HG03565 (cell line): ENCODE measurements around the gene TPPP3.
"Not testable (repeated sequence)": the region's sequence is repeated elsewhere in the genome, so short reads cannot be mapped to it uniquely, and the experiment has no call there.

ENCODE experiments used
- ATAC-seq: cut with Tn5 transposase; IDR thresholded peaks from one replicate; pipeline ENCODE4 v1.9.1; 2021; ENCODE audit warnings: mild to moderate bottlenecking, moderate library complexity; ENCODE audit not compliant: unreplicated experiment

Gene TPPP3

DNA sequence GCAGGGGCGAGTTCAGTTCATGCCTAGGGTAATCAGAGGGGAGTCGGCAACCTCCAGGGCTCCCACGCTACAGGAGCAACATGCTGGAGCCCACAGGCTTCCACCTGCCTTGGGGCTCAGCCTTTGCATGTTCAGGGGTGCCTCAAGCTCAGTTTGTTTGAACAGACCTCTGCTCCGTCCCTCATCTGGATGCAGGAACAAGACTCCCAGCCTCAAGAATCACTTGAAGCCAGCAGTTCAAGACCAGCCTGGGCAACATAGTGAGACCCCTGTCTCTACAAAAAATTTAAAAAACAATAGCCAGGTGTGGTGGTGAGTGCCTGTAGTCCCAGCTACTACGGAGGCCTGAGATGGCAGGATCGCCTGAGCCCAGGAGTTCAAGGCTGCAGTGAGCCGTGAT lies 32.7 kb upstream of the TPPP3 start:
- no peak for ATAC-seq

DNA sequence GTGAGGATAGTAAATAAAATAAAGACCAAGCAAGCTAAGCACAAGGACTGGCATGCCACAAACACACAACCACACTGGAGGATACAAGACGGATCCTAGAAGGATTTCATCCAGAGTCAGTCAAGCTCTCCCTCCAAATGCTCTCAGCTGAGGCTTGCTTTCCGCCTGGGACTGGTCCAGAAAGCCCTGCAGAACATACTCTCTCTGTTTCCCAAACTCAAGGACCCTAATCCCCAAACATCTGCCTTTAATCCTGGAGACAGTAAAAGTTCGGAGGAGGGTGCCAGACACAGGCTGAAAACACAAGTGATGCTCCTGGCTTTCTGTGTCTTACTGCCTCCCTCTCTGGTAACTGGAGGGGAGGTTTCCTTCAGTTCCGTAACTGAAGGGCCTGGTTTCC lies 32.3 kb upstream of the TPPP3 start:
- no peak for ATAC-seq

DNA sequence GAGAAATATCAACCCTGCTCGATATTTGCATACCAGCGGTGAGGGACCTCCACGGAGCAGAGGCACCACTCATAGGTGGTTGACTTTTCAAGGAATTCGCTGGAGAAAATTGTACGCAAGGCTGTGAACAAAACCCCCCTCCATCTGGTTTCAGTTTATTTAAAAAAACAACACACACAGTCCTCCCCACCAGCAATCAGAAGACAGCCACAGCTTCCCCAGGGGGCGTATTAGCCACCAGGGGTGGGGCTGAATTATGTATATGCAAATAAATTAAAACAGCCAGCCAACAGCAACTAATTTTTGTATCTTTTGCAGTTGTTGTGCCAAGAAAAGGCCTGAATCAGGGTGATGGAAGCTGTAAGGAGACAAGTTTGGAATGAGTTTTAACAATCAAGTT lies 31.8 kb upstream of the TPPP3 start:
- no peak for ATAC-seq

GRCh38 chr16:67424261-67424615 lies 30.9 kb upstream of the TPPP3 start:
- no peak for ATAC-seq

- no peak for ATAC-seq
Measured at GRCh38 chr16:67423611-67424260, 30.4 kb upstream of the TPPP3 start.

DNA sequence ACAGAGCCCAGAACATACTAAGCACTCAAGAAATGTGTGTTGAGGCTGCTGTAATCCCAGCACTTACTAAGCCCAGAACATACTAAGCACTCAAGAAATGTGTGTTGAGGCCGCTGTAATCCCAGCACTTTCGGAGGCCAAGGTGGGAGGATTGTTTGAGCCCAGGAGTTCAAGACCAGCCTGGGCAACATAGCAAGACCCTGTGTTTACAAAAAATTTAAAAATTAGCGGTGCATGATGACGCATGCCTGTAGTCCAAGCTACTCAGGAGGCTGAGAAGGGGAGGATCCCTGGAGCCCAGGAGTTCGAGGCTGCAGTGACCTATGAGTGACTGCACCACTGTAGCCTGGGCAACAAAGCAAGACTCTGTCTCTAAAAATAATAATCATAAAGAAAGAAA lies 29.7 kb upstream of the TPPP3 start:
- ATAC-seq, result no peak

DNA sequence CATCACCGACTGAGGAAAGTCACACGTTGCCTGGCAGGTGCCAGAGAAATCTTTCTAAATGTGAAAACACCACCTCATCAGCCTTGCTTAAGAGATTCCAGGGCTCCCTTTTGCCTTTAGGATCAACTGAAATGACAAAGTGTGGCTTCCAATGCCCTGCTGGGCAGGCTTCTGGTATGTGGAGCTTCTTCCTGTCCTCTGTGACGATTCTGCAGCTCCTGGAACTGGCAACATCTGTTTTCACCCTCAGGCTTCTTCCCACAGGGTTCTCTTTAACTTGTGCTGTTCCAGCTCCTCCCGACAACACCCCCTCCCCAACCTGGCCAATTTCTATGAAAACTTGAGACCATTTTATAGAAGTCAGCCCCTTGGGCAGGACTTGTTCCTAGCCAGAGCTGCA lies 27.7 kb upstream of the TPPP3 start:
- no peak for ATAC-seq

- ATAC-seq, result no peak
Measured at GRCh38 chr16:67419931-67420330, 26.6 kb upstream of the TPPP3 start.

GRCh38 chr16:67419502-67419901 lies 26.2 kb upstream of the TPPP3 start:
- no peak for ATAC-seq

DNA sequence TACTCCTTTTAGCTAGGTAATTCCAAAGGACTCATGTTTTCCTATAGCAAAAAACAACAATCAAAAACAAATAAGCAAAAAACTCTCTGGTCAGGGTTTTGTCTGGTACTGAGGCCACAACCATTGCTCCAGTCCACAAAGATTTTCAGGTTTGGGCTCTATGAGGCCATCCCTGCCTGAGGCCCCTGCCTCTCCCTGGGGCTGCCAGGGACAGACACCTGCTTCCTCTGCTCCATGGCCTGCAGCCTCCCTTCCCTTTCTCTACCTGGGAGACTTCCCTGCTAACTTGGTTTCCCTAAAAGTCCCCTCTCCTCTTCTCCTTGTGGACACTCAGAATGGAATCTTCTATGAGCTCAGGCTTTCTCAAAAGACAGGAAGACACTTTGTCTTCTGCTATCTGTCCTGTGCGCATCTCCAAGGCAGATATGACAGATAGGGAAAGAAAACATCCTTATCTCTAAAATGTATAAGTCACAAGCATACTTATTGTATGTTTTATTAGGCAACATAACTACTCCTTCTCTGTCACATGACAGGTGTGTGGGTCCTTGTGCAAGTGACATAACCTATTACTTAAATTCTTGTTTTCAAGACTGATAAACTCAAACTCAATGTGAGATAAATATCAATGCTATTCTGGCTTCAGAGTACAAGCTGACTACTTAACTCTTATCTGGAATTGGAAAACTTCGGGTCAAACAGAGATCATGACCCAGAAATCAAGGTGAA lies 24.2 kb upstream of the TPPP3 start:
- ATAC-seq, result no peak

GRCh38 chr16:67415872-67416793 lies 22.8 kb upstream of the TPPP3 start, which contains the start of gene ZDHHC1:
Gene ZDHHC1 (minus strand): TSS chr16:67416477. CDS start chr16:67407775, 8,702 bp downstream.
- no peak for ATAC-seq

DNA sequence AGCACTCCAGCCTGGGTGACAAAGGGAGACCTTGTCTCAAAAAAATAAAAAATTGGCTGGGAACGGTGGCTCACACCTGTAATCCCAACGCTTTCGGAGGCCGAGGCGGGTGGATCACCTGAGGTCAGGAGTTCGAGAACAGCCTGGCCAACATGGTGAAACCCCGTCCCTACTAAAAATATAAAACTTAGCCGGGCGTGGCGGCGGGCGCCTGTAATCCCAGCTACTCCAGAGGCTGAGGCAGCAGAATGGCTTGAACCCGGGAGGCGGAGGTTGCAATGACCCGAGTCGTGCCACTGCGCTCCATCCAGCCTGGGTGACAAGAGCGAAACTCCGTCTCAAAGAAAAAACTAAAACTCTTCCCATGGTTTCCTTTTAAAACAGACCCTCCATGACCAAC lies 22.1 kb upstream of the TPPP3 start:
- not testable (repeated sequence) for ATAC-seq

- ATAC-seq, result no peak
Measured at GRCh38 chr16:67413978-67414911, 20.9 kb upstream of the TPPP3 start.

GRCh38 chr16:67412294-67412693 lies 19.0 kb upstream of the TPPP3 start:
- ATAC-seq, result no peak

DNA sequence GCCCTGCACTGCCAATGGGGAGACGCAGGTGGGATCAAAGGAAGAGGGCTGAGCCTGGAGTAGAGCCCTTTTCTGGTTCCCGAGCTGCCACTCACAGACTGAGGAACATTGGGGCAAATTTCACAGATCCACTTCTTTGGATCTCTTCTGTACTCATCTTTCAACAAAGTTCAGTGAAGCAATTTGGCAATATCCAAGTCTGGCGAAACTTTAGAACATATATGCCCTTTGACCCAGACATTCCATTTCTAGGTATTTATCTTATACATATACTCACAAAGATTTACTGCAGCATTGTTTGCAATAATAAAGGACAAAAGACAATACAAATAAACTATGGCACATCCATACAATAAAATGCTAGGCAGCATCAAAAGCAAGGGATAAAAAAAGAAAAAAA lies 18.0 kb upstream of the TPPP3 start:
- ATAC-seq, result no peak

DNA sequence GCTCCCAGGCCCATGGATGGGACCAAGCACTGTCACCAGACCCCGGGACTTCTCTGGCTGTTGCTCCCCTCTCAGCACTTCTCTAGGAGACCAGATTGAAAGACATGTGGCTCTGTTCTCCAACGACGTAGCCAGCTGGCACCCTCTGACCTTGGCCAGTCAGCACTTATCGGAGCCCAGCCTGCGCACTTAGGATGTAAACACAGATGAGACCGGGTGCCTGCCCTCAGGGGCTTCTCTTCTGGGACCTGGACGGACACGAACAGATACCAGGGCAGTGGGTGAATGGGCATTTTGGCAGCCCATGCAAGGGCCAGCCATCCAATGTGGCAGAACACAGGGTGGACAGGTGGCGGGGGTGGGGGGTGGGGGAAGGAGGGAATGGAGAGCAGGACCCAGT lies 16.3 kb upstream of the TPPP3 start:
- ATAC-seq, result no peak

- ATAC-seq, result no peak
Measured at GRCh38 chr16:67407788-67408452, 14.6 kb upstream of the TPPP3 start.

DNA sequence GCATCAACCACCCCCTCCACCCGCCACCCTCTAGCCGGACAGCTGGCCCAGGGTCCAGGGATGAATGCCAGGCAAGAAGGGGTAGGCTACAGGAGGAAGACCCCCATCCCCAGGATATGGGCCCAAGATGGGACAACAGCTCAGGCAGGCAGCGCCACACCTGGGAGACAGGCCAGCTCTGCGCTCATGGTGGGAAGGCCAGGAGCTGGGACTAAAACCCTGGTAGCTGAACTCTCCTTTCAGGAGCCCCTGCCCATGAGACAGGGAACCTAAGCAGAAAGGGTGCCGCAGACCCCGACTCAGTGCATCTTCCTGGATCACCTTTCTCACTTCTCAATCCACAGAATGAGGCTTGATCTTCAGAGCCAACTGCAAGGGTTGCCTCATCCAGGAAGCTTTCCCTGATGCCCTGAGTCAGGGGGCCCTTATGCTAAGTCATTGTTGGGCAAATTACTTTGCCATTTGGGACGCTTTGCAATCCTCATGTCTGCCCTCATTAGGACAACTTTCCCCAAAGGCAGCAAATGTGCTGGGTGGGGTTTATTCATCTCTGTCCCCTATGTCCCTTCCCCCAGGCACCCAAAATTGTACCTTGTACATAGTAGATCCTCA lies 14.0 kb upstream of the TPPP3 start:
- no peak for ATAC-seq

GRCh38 chr16:67406111-67406971 lies 13.0 kb upstream of the TPPP3 start:
- ATAC-seq, result no peak
